Neural cell (in vitro differentiated cells): ENCODE data around the gene DENND5A.

Experiments used
- EP300 ChIP-seq: fragments of 450-650 bp; conservative IDR thresholded peaks from 2 replicates; pipeline ENCODE4 v1.6.1; 2014; ENCODE audit warnings: antibody characterized with exemption, mild to moderate bottlenecking, moderate library complexity; ENCODE audit not compliant: poor library complexity, severe bottlenecking
- POLR2AphosphoS5 ChIP-seq: IDR thresholded peaks from 2 replicates; pipeline ENCODE4 v1.6.1; 2012
- RAD21 ChIP-seq: fragments of 450-650 bp; conservative IDR thresholded peaks from 2 replicates; pipeline ENCODE4 v1.6.1; 2014; ENCODE audit warnings: antibody characterized with exemption, mild to moderate bottlenecking, moderate library complexity
- TF ChIP-seq, protein P1 (sequence below): fragments of 450-650 bp; IDR thresholded peaks from 2 replicates; pipeline ENCODE4 v1.5.1; 2014; ENCODE audit warnings: antibody characterized with exemption, mild to moderate bottlenecking, moderate library complexity; ENCODE audit not compliant: poor library complexity, severe bottlenecking

DNA sequence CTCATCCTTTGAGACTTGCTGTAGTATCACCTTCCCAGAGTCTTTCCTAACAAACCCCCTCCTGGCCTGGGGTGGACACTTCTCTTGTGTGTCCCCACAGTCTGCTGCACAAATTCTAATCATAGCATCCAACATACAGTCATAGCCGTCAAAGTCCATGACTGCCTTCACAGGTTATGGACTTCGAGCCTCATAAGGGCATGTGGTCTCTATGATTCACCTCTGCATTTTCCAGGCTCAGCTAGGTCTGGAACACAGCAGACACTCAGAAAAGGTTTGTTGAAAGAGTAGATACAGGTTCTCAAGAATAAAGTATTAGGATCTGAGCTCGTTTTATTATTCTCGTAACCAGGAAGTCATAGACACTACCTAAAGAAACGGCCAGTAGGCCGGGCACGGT, 160.6 kb downstream of the DENND5A start:
- TF ChIP-seq, protein P1, sequence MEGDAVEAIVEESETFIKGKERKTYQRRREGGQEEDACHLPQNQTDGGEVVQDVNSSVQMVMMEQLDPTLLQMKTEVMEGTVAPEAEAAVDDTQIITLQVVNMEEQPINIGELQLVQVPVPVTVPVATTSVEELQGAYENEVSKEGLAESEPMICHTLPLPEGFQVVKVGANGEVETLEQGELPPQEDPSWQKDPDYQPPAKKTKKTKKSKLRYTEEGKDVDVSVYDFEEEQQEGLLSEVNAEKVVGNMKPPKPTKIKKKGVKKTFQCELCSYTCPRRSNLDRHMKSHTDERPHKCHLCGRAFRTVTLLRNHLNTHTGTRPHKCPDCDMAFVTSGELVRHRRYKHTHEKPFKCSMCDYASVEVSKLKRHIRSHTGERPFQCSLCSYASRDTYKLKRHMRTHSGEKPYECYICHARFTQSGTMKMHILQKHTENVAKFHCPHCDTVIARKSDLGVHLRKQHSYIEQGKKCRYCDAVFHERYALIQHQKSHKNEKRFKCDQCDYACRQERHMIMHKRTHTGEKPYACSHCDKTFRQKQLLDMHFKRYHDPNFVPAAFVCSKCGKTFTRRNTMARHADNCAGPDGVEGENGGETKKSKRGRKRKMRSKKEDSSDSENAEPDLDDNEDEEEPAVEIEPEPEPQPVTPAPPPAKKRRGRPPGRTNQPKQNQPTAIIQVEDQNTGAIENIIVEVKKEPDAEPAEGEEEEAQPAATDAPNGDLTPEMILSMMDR = no peak
- TF ChIP-seq EP300 (no peak), RAD21 (no peak), POLR2AphosphoS5 (no peak)
